Nephron progenitor cell (in vitro differentiated cells): Measurements from ENCODE around the gene TRERF1.
A peak's percentile ranks its signal among the peaks of the same experiment; 100 is the strongest.
"Not testable (repeated sequence)": the region's sequence is repeated elsewhere in the genome, so short reads cannot be mapped to it uniquely, and the experiment has no call there.

Source experiments
- DNase-seq: peaks from one replicate; pipeline ENCODE4 v3.0.0; 2021
- H3K27ac Mint-ChIP-seq: 2 replicates; pipeline ENCODE4 v1.8.0; 2021; ENCODE audit warnings: mild to moderate bottlenecking, moderate library complexity, mixed read lengths
- H3K27me3 Mint-ChIP-seq: 2 replicates; pipeline ENCODE4 v1.8.0; 2021; ENCODE audit warnings: mild to moderate bottlenecking, low read depth, mixed read lengths; ENCODE audit not compliant: poor library complexity
- H3K36me3 Mint-ChIP-seq: 2 replicates; pipeline ENCODE4 v1.8.0; 2021; ENCODE audit warnings: low read depth, mixed read lengths
- H3K4me1 Mint-ChIP-seq: 2 replicates; pipeline ENCODE4 v1.8.0; 2021; ENCODE audit warnings: mixed read lengths
- H3K4me3 Mint-ChIP-seq: 2 replicates; pipeline ENCODE4 v1.8.0; 2021; ENCODE audit warnings: mild to moderate bottlenecking, moderate library complexity, mixed read lengths
- H3K9me3 Mint-ChIP-seq: 2 replicates; pipeline ENCODE4 v1.8.0; 2021; ENCODE audit warnings: mild to moderate bottlenecking, moderate library complexity, mixed read lengths
- CTCF ChIP-seq: fragments of 200-600 bp; sonication (generic); IDR thresholded peaks from 2 replicates; pipeline ENCODE4 v1.5.0; 2021; ENCODE audit warnings: antibody characterized with exemption

TRERF1 gene

GRCh38 chr6:42203183-42203582 lies 248.5 kb downstream of the TRERF1 start:
- H3K9me3 Mint-ChIP-seq, result no peaks in the 10 kb centered on the region
- no peak overlapping the region for H3K27ac Mint-ChIP-seq
- H3K36me3 Mint-ChIP-seq, result peaks cover 59% of the 10 kb centered on the region
- H3K4me3 Mint-ChIP-seq, result no peak overlapping the region
- DNase-seq, result no peak
- H3K4me1 Mint-ChIP-seq, result no peaks in the 10 kb centered on the region
- TF ChIP-seq CTCF, result no peak
- H3K27me3 Mint-ChIP-seq, result peaks cover 2% of the 10 kb centered on the region

- H3K27me3 Mint-ChIP-seq, H3K9me3 Mint-ChIP-seq, H3K4me3 Mint-ChIP-seq, H3K27ac Mint-ChIP-seq, H3K4me1 Mint-ChIP-seq, DNase-seq: not testable (repeated sequence)
- peaks cover 51% of the 10 kb centered on the region for H3K36me3 Mint-ChIP-seq
These were observed 249.4 kb downstream of the TRERF1 start for GRCh38 chr6:42202131-42202915.

DNA sequence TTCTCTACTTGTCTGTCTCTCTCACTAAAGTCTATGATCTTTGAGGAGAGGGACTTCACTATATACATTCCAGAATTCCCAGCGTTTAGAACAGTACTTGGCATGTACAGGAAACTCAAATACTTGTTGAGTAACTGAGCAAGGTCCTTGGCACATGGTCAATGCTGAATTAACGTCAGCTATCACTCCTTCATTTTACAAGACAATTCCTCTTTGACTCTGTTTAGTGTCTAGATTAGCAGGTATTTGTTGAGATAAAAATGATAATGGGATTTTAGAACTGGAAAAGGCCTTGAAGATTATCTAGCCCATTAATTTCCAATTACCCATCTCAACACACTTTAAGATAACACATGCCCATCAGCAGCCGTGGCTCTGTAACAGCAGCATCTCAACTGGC lies 250.3 kb downstream of the TRERF1 start:
- H3K36me3 Mint-ChIP-seq, result peaks cover 46% of the 10 kb centered on the region
- no peaks in the 10 kb centered on the region for H3K9me3 Mint-ChIP-seq
- no peak overlapping the region for H3K4me3 Mint-ChIP-seq
- H3K4me1 Mint-ChIP-seq, result no peaks in the 10 kb centered on the region
- no peak for TF ChIP-seq CTCF
- no peak for DNase-seq
- H3K27ac Mint-ChIP-seq, result no peak overlapping the region
- H3K27me3 Mint-ChIP-seq, result peaks cover 2% of the 10 kb centered on the region

DNA sequence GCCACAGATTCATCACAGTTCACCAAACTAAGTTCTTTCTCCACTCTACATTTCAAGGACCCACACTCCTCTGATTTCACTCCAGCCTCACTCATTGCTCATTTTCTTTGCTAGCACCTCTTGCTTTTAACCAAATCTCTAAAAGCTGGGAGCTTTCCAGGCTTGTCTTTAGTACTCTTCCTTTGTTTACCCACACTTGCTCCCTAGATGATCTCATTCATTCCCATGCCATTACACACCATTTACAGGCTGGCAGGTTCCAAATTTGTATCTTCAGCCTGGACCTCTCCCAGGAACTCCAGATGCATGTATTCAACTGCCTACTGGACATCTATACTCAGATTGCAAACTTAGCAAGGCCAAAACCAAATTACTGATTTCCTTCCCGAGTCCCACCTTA lies 251.7 kb downstream of the TRERF1 start:
- Mint-ChIP-seq H3K27ac (peak overlapping the region; percentile 55), H3K4me1 (no peaks in the 10 kb centered on the region), H3K27me3 (peaks cover 2% of the 10 kb centered on the region), H3K9me3 (no peaks in the 10 kb centered on the region), H3K36me3 (peaks cover 37% of the 10 kb centered on the region), H3K4me3 (no peak overlapping the region)
- no peak for DNase-seq
- TF ChIP-seq CTCF, result no peak

GRCh38 chr6:42199106-42199981 lies 252.4 kb downstream of the TRERF1 start:
- Mint-ChIP-seq H3K9me3 (no peaks in the 10 kb centered on the region), H3K27me3 (peaks cover 2% of the 10 kb centered on the region), H3K27ac (no peak overlapping the region), H3K36me3 (peaks cover 30% of the 10 kb centered on the region), H3K4me1 (no peaks in the 10 kb centered on the region), H3K4me3 (no peak overlapping the region)
- no peak for DNase-seq
- TF ChIP-seq CTCF, result no peak

GRCh38 chr6:42197555-42198362 lies 254.0 kb downstream of the TRERF1 start:
- Mint-ChIP-seq H3K27me3 (peaks cover 5% of the 10 kb centered on the region), H3K4me3 (no peak overlapping the region)
- DNase-seq, result no peak

More at GRCh38 chr6:42197555-42198362, 254.0 kb downstream of the TRERF1 start:
- no peak for TF ChIP-seq CTCF
- Mint-ChIP-seq H3K4me1 (no peaks in the 10 kb centered on the region), H3K9me3 (no peaks in the 10 kb centered on the region), H3K27ac (no peak overlapping the region), H3K36me3 (peaks cover 24% of the 10 kb centered on the region)
